Liver (tissue), 9 donors: ENCODE results near the gene ADGRL2. TPM values are rescaled to one million over a fixed set of nuclear protein-coding genes. Genes with fewer than 3 reads are reported as not detected.

Source experiments
- DNase-seq: peaks from one replicate; pipeline ENCODE4 v3.0.0-alpha.2; 2017; ENCODE audit warnings: low spot score
- H3K27ac ChIP-seq, 2 donors: one replicate each; pipeline ENCODE4 v1.7.0; 2013; ENCODE audit warnings: inconsistent platforms in 2 of 2, low read length in 2 of 2, control low read depth in 1 of 2, low read depth in 1 of 2, mild to moderate bottlenecking in 1 of 2
- H3K27me3 ChIP-seq, 4 donors: one replicate each; pipeline versions ENCODE4 v1.6.1 to v1.7.0; 2013; ENCODE audit warnings: low read length in 3 of 4, inconsistent platforms in 1 of 4, mild to moderate bottlenecking in 1 of 4, moderate library complexity in 1 of 4; ENCODE audit not compliant: control insufficient read depth in 4 of 4, insufficient read depth in 4 of 4
- H3K36me3 ChIP-seq, 4 donors: one replicate each; pipeline versions ENCODE4 v1.6.1 to v1.7.0; 2013; ENCODE audit warnings: low read length in 3 of 4, mild to moderate bottlenecking in 3 of 4, low read depth in 1 of 4, moderate library complexity in 1 of 4; ENCODE audit not compliant: control insufficient read depth in 4 of 4, insufficient read depth in 3 of 4
- H3K4me1 ChIP-seq, 4 donors: one replicate each; pipeline versions ENCODE4 v1.6.1 to v1.7.0; 2013; ENCODE audit warnings: low read length in 3 of 4, mild to moderate bottlenecking in 3 of 4, moderate library complexity in 1 of 4; ENCODE audit not compliant: control insufficient read depth in 4 of 4, insufficient read depth in 4 of 4
- H3K4me3 ChIP-seq, 3 donors: one replicate each; pipeline versions ENCODE4 v1.6.1 to v1.7.0; 2013; ENCODE audit warnings: low read length in 3 of 3, control low read depth in 1 of 3, low read depth in 1 of 3, mild to moderate bottlenecking in 1 of 3
- H3K9ac ChIP-seq, 2 donors: one replicate each; pipeline ENCODE4 v1.7.0; 2013; ENCODE audit warnings: low read length in 2 of 2, mild to moderate bottlenecking in 2 of 2, moderate library complexity in 2 of 2, control low read depth in 1 of 2, low read depth in 1 of 2
- H3K9me3 ChIP-seq, 4 donors: one replicate each; pipeline versions ENCODE4 v1.6.1 to v1.7.0; 2013; ENCODE audit warnings: low read length in 3 of 4; ENCODE audit not compliant: control insufficient read depth in 4 of 4
- ATF3 ChIP-seq: IDR thresholded peaks from 2 replicates; pipeline ENCODE4 v1.6.1; 2016; ENCODE audit warnings: antibody characterized with exemption
- CTCF ChIP-seq: fragments of 150-350 bp; IDR thresholded peaks from 2 replicates; pipeline ENCODE4 v1.5.1; 2017; ENCODE audit warnings: improper control_type of control experiment, low read depth, low read length; ENCODE audit not compliant: missing input control
- EGR1 ChIP-seq, 2 donors: IDR thresholded peaks; 2 replicates each; pipeline ENCODE4 v1.6.1; 2016 to 2018; ENCODE audit warnings: antibody characterized with exemption in 2 of 2, low read depth in 2 of 2
- FOXA1 ChIP-seq: IDR thresholded peaks from 2 replicates; pipeline ENCODE4 v1.6.1; 2016; ENCODE audit warnings: antibody characterized with exemption
- FOXA2 ChIP-seq: IDR thresholded peaks from 2 replicates; pipeline ENCODE4 v1.6.1; 2016; ENCODE audit warnings: antibody characterized with exemption
- HNF4A ChIP-seq, 2 donors: conservative IDR thresholded peaks; 2 replicates each; pipeline ENCODE4 v1.6.1; 2016; ENCODE audit warnings: antibody characterized with exemption in 2 of 2, mild to moderate bottlenecking in 2 of 2
- RAD21 ChIP-seq, 2 donors: IDR thresholded peaks; 2 replicates each; pipeline ENCODE4 v1.6.1; 2016; ENCODE audit warnings: antibody characterized with exemption in 2 of 2, mild to moderate bottlenecking in 2 of 2
- REST ChIP-seq: IDR thresholded peaks from 2 replicates; pipeline ENCODE4 v1.6.1; 2016; ENCODE audit warnings: antibody characterized with exemption, mild to moderate bottlenecking
- SP1 ChIP-seq: IDR thresholded peaks from 2 replicates; pipeline ENCODE4 v1.6.1; 2018; ENCODE audit warnings: antibody characterized with exemption, mild to moderate bottlenecking
- TAF1 ChIP-seq: conservative IDR thresholded peaks from 2 replicates; pipeline ENCODE4 v1.6.1; 2016; ENCODE audit warnings: antibody characterized with exemption, mild to moderate bottlenecking
- YY1 ChIP-seq: IDR thresholded peaks from 2 replicates; pipeline ENCODE4 v1.6.1; 2016; ENCODE audit warnings: antibody characterized with exemption, mild to moderate bottlenecking
- WGBS: extraction: QIAGEN DNeasy Blood & Tissue Kit; methylation state at CpG from one replicate; pipeline ENCODE4 v1.1.7; 2013; 5-methylcytosine and 5-hydroxymethylcytosine counted together
- polyA plus RNA-seq, 2 donors: library from polyadenylated mRNA; stranded (reverse) in 1 of 2; unstranded in 1 of 2; fragments of 200-250 nt in 1 of 2; fragments of >200 nt in 1 of 2; fragmentation: Nextera tagmentation in 1 of 2; extraction: Ambion mirVana in 1 of 2; gene quantifications; one replicate each; pipeline versions ENCODE4 v1.2.1 to v1.2.3, GENCODE V29; 2013 to 2015
- total RNA-seq, 2 donors: library from RNA; depleted of rRNA; stranded (reverse); fragments of >200 nt; gene quantifications; one replicate each; pipeline ENCODE4 v1.2.3, GENCODE V29; 2014
- donor health status: healthy.
- donor health status: healthy.
- donor health status: healthy.
- donor health status: healthy.
- donor health status: healthy.

The ADGRL2 gene
- total and polyA plus RNA-seq, 4 donors: 21.1 to 82.0 (median 31.7) TPM

GRCh38 chr1:81929106-81929505 is 128.4 kb downstream of the ADGRL2 start:
- Histone ChIP-seq H3K4me3 (no peak overlapping the region), H3K9ac (no peak overlapping the region), H3K27ac (no peak overlapping the region), H3K27me3 (no peaks in the 10 kb centered on the region), H3K9me3 (no peaks in the 10 kb centered on the region), H3K4me1 (peaks cover 0 to 2% (median 0%) of the 10 kb centered on the region in 4 donors), H3K36me3 (no peaks in the 10 kb centered on the region)
- TF ChIP-seq FOXA1 (no peak), ATF3 (no peak), TAF1 (no peak), EGR1 (IDR thresholded peaks at IDR 0.05; ENCODE audit: low read depth in 2 of 2) (no peak), HNF4A (conservative IDR thresholded peaks at IDR 0.05) (no peak), RAD21 (IDR thresholded peaks at IDR 0.05) (no peak), SP1 (no peak), YY1 (no peak), REST (no peak), FOXA2 (no peak), CTCF (no peak)
- 99% methylated on average over 4 of the region's 4 CpGs for WGBS
- no peak for DNase-seq

- H3K27ac ChIP-seq: no peak overlapping the region
- WGBS: 38% methylated on average over 2 of the region's 2 CpGs
- TF ChIP-seq RAD21 (IDR thresholded peaks at IDR 0.05): no peak
- no peak for TF ChIP-seq CTCF
Observed at GRCh38 chr1:81936853-81937252, 136.1 kb downstream of the ADGRL2 start.

More at GRCh38 chr1:81936853-81937252, 136.1 kb downstream of the ADGRL2 start:
- Histone ChIP-seq H3K36me3 (no peaks in the 10 kb centered on the region), H3K9me3 (no peaks in the 10 kb centered on the region), H3K4me1 (no peaks in the 10 kb centered on the region), H3K4me3 (no peak overlapping the region), H3K9ac (no peak overlapping the region), H3K27me3 (no peaks in the 10 kb centered on the region)
- DNase-seq: no peak
